ENCODE data around the gene KLF13.

The KLF13 gene

GRCh38 chr15:31392761-31393401 is 66.2 kb downstream of the KLF13 start:
- no peak for DNase-seq (ENCODE audit: low read depth, low spot score)
- no peak overlapping the region for H3K27ac ChIP-seq

DNA sequence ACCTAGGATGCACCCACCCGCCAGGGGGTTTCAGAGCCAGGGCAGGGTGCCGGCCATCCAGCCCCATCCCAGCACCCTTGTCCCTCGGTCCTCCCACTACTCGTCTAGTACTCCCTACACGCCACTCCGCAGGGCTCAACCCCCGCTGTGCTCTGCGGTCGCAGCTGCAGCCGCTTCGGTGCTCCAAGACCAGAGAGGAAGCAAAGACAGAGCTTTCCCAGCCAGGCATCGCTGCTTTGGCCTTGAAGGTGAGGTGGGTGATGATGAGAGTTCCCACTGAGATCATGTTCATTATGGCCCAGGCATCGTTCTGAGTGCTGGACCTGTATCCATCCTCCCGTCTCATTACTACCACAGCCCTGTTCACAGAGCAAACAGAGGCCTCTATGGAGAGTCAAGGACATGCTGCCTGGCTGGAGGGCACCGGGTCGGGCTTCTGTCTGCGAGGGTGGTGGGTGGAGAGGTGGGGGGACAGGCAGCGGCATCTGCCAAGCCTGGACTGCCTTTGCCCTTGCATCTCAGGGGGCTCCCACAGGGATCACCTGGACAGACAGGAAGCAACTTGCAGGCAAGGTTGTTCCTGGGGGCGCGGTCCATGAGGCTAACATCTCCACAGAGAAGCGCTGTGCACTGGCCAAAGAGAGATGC is 66.9 kb downstream of the KLF13 start:
- DNase-seq (ENCODE audit: low read depth, low spot score), result no peak
- H3K27ac ChIP-seq, result no peak overlapping the region

GRCh38 chr15:31396881-31397560 is 70.4 kb downstream of the KLF13 start:
- H3K27ac ChIP-seq, result peak overlapping the region; percentile 86
- no peak for DNase-seq (ENCODE audit: low read depth, low spot score)

DNA sequence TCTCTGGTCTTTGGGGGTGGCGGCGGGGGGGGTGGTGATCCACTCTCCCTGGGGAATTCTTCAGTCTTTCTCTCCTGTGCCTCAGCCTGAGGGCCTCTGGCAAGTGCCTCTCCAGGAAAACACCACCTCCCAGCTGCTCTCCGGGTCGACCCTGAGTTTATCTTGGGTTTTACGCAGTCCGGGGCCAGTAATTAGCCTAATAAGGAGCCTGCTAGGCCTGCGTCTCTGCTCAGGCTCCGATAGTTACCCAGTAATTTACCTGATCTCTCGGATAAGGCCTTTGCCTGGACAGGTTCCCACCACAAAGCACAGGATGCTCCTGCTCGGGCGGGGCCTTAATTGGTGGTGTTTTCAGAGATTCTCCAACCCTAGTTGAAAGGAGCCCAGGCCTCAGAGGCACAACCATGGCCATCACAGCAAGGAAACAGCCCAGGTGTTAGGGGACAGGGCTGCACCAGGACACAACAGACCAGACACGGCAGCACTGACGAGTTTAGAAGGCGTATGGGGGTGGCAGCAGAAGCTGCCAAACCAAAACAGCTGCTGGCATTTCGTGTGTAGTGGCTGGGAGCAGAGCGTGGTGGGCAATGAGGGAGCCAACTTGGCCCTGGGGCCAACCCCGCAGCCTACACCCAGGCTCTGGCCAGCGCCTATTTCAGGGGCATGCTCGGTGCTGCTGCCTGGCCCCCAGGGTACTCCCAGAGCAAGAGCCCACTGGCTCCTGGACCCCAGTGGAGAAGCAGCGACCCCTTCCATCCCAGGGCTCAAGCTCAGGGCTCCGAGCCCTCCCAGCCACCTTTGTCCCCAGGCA is 71.4 kb downstream of the KLF13 start:
- no peak for DNase-seq (ENCODE audit: low read depth, low spot score)
- H3K27ac ChIP-seq, result peak overlapping the region; percentile 86

- H3K27ac ChIP-seq, result peak overlapping the region; percentile 86
- no peak for DNase-seq (ENCODE audit: low read depth, low spot score)
Measured at GRCh38 chr15:31398677-31399301, 72.2 kb downstream of the KLF13 start.

DNA sequence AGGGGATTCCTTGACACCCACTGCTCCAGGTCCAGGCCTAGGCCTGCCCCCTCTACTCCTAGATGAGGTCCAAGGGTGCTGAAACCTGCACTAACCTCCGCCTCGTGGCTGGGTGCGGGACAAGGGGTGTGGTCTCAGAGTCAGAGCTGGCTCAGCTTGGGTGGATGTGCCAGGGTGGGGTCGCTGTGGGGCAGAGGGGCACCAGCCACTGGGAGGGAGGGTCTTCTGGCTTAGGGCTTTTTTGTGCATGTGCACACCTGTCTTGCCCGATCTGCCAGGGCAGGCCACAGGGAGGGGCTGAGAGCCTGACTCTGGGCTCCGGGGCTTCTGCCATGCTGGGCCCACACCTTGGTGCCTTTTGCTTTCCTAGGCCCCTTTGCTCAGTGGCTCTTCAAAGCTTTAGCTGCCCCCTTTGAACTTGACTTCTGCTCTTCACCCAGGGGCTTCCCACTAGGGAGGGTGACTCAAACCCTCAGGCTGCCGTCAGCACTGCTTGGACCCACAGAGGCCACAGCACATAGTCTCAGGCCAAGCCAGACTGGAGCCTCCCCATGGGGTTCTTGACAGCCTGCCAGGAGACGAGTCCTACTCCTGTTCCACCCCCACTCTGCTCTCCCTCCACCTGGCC is 73.0 kb downstream of the KLF13 start:
- H3K27ac ChIP-seq, result no peak overlapping the region
- no peak for DNase-seq (ENCODE audit: low read depth, low spot score)

GRCh38 chr15:31400222-31400927 is 73.7 kb downstream of the KLF13 start:
- no peak overlapping the region for H3K27ac ChIP-seq
- no peak for DNase-seq (ENCODE audit: low read depth, low spot score)

DNA sequence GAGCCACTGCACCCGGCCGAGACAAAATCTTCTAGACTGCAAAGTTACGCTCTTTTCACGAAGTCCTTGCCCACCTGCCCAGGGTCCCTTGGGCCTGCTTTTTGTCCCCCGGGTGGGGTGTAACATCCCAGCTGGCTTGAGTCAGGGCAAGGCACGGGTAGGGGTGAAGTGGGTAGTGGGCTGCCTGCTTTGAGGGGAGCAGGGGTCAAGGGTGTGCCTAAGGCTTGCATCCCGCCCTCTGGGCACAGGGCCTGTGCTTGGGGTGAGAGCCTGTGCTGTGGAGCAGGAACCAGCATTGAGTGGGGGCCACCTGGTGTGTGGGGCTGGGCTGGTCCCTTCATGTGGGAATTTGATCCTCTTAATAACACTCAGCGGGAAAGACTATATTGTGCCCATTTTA is 74.6 kb downstream of the KLF13 start:
- no peak for DNase-seq (ENCODE audit: low read depth, low spot score)
- no peak overlapping the region for H3K27ac ChIP-seq

DNA sequence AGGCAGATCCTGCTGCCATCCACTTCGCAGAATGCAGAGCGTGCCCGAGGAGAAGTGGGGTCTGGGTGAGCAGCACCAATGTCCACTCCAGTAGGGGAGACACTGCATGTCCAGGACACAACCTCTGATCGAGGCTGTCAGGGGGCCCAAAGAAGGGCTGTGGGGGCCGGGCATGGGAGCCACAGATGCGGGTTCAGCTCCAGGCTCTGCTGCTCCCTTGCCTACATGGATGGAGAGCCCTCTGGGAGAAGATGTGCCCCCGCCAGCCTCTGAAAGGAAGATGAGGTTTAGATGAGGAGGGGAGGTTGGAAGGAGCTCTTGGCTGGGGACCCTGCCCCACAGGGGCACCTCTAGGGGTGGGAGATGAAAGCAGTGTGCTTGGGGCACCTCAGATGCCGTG is 75.4 kb downstream of the KLF13 start:
- no peak overlapping the region for H3K27ac ChIP-seq
- DNase-seq (ENCODE audit: low read depth, low spot score), result no peak

DNA sequence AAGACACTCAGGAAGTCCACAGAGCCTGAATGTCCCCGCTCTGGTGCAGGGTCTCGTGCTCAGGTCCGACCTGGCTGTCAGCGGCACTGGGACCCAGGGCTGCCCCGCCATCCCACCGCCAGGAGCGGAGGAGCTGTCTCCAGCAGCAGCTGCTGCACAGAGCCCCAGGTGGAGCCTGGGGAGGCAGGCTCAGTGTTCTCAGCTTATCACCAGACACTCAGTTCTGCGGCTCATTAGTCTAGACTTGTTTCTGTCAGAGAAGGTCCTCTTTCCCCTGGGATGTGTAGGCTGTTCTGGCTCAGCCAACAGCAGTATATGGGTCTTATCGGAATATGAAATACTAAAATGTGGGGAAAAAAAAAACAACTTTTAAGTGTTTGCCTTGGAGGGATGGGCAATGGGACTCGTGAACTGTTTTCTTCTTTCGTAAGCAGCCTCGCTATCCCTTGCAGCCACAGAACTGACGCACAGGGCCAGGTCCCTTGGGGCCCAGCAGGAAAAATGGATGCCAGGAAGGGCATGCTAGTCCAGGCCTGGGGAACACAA is 75.9 kb downstream of the KLF13 start:
- DNase-seq (ENCODE audit: low read depth, low spot score), result no peak
- H3K27ac ChIP-seq, result no peak overlapping the region

GRCh38 chr15:31403096-31403495 is 76.5 kb downstream of the KLF13 start:
- H3K27ac ChIP-seq, result no peak overlapping the region
- DNase-seq (ENCODE audit: low read depth, low spot score), result no peak

DNA sequence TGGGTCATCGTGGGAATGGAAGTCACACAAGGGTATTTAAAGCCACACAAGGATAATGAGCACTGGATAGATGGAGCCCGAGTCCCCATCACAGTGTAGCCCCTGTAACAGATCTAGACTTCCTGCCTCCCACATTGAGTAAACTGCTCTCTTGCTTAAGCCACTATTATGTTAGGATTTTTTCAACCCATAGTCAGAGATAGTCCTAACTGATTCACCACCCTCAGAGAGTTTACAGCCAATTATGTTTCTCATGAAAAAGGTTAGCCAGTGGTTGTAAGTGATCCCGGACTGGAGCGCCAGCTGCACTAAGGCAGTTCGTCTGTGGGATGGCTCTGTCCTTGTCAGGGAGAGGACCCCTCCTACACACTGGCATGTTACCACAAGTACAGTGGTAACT is 77.0 kb downstream of the KLF13 start:
- DNase-seq (ENCODE audit: low read depth, low spot score), result no peak
- H3K27ac ChIP-seq, result no peak overlapping the region

DNA sequence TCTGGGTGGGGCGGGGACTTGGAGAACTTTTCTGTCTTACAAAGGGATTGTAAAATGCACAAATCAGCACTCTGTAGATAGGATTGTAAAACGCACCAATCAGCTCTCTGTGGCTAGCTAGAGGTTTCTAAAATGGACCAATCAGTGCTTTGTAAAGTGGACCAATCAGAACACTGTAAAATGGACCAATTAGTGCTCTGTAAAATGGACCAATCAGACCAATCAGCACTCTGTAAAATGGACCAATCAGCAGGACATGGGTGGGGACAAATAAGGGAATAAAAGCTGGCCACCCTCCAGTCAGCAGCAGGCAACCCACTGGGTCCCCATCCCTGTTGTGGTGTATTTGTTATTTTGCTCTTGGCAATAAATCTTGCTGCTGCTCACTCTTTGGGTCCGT is 77.7 kb downstream of the KLF13 start:
- no peak overlapping the region for H3K27ac ChIP-seq

DNA sequence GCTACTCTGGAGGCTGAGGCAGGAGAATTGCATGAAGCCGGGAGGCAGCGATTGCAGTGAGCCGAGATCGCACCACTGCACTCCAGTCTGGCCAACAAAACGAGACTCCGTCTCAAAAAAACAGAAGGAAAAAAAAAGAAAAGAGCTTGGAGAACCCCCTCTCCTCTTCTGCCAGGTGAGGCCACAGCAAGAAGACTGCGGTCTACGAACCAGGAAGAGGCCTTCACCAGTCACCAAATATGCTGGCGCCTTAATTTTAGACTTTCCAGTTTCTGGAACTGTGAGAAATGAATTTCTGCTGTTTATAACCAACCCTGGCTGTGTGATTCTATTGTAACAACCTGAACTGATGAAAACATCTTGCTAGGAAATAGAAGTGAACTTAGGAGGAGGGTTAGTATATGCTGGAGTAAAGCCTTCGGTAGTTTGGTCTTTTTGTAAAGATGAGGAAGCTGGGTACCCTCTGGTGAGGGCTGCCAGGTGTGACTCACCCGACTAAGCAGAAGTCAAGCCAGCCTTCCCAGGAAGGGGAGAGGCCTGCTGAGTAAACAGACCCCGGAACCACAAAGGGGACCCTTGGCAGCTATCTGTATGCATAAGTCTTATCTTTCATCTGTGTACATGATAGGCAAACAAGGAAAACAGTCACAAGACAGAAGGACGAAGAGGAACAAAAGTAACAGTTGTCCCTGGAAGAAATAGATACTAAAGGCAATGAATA is 78.7 kb downstream of the KLF13 start:
- H3K27ac ChIP-seq, result no peak overlapping the region
- DNase-seq (ENCODE audit: low read depth, low spot score), result no peak

More for the DNA sequence above, 77.7 kb downstream of the KLF13 start:
- no peak for DNase-seq (ENCODE audit: low read depth, low spot score)

- no peak overlapping the region for H3K27ac ChIP-seq
- no peak for DNase-seq (ENCODE audit: low read depth, low spot score)
Measured at GRCh38 chr15:31407376-31407775, 80.7 kb downstream of the KLF13 start.

DNA sequence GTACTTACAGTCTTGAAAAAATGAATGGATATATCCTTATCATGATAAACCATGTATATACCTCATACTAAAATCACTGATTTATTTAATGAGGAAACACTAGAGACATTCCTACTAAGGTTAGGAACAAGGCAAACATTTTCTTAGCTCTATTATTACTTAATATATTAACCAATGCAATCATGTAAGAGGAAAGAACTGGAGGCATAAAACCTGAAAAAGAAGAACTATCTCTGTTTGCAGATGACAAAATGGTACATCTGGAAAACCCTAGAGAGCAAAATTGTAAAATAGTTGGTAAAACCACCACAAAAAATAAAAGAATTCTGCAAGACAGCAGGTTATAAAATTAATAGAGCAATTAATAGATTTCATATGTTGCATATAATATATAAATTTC is 81.2 kb downstream of the KLF13 start:
- no peak for DNase-seq (ENCODE audit: low read depth, low spot score)
- H3K27ac ChIP-seq, result no peak overlapping the region

DNA sequence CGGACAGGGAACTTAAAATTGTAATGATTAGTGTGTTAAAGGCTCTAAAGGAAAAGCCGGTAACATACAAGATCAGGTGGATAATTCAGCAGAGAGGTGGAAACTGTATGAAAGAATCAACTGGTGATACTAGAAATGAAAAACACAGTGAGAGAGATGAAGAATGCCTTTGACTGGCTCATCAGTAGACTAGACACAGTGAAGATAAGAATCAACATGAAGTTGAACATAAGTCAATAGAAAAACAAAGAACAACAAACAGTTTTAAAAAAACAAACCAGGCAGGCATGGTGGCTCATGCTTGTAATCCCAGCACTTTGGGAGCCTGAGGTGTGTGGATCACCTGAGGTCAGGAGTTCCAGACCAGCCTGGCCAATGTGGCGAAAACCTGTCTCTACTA is 82.1 kb downstream of the KLF13 start:
- no peak for DNase-seq (ENCODE audit: low read depth, low spot score)
- no peak overlapping the region for H3K27ac ChIP-seq

DNA sequence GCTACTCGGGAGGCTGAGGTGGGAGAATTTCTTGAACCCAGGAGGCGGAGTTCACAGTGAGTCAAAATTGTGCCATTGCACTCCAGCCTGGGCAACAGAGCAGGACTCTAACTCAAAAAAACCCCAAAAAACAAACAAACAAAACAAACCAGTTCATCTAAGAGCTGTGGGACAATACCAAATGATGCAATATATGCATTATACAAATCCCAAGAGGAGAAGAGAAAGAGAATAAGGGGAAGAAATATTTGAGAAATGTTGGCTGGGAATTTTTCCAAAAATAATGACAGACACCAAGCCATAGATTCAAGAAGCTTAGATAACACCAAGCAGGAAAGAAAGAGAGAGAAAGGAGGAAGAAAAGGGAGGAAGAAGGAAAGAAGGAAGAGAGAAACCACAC is 82.5 kb downstream of the KLF13 start:
- DNase-seq (ENCODE audit: low read depth, low spot score), result no peak
- H3K27ac ChIP-seq, result no peak overlapping the region
